ENCODE results near the gene USB1. TPM values are rescaled to one million over a fixed set of nuclear protein-coding genes. Genes with fewer than 3 reads are reported as not detected.
A peak's percentile ranks its signal among the peaks of the same experiment; 100 is the strongest.

Gene USB1
- total RNA-seq, 3 donors from 2014 or later: 45.1 to 50.2 (median 47.4) TPM

GRCh38 chr16:57964157-57964700 lies 37.0 kb upstream of the USB1 start:
- no peaks in the 10 kb centered on the region for H3K4me1 ChIP-seq (ENCODE audit: low read depth)
- H3K4me3 ChIP-seq: no peak overlapping the region
- ATAC-seq (no peak), DNase-seq (peak in 1 of 3 donors; percentile 7)
- intact Hi-C loops (cut with DNase I, micrococcal nuclease): no loop called here
- H3K36me3 ChIP-seq (ENCODE audit: low read depth): no peaks in the 10 kb centered on the region
- no peak for TF ChIP-seq CTCF (IDR thresholded peaks at IDR 0.05)
- H3K9me3 ChIP-seq: no peaks in the 10 kb centered on the region

GRCh38 chr16:57966204-57966771 lies 34.9 kb upstream of the USB1 start:
- intact Hi-C loops (cut with DNase I, micrococcal nuclease): no loop called here
- Histone ChIP-seq H3K9me3 (no peaks in the 10 kb centered on the region), H3K4me3 (no peak overlapping the region), H3K4me1 (ENCODE audit: low read depth) (no peaks in the 10 kb centered on the region), H3K36me3 (ENCODE audit: low read depth) (no peaks in the 10 kb centered on the region)
- TF ChIP-seq CTCF (IDR thresholded peaks at IDR 0.05): no peak
- ATAC-seq (no peak), DNase-seq (peak in 1 of 3 donors; percentile 10)

GRCh38 chr16:57966986-57967385 lies 34.2 kb upstream of the USB1 start:
- H3K9me3 ChIP-seq: no peaks in the 10 kb centered on the region
- no peaks in the 10 kb centered on the region for H3K4me1 ChIP-seq (ENCODE audit: low read depth)
- no peak overlapping the region for H3K4me3 ChIP-seq
- no peaks in the 10 kb centered on the region for H3K36me3 ChIP-seq (ENCODE audit: low read depth)
- no peak for TF ChIP-seq CTCF (IDR thresholded peaks at IDR 0.05)
- intact Hi-C loops (cut with DNase I, micrococcal nuclease): no loop called here
- DNase-seq (peak in 1 of 3 donors; percentile 15), ATAC-seq (no peak)

GRCh38 chr16:57967916-57968315 lies 33.3 kb upstream of the USB1 start:
- TF ChIP-seq CTCF (IDR thresholded peaks at IDR 0.05): no peak
- no peak for ATAC-seq
- H3K36me3 ChIP-seq (ENCODE audit: low read depth): no peaks in the 10 kb centered on the region
- no peaks in the 10 kb centered on the region for H3K4me1 ChIP-seq (ENCODE audit: low read depth)
- no peaks in the 10 kb centered on the region for H3K9me3 ChIP-seq
- H3K4me3 ChIP-seq: no peak overlapping the region
- intact Hi-C loops (cut with DNase I, micrococcal nuclease): no loop called here
- DNase-seq: no peak

- H3K9me3 ChIP-seq: no peaks in the 10 kb centered on the region
- intact Hi-C loops (cut with DNase I, micrococcal nuclease): no loop called here
- H3K4me1 ChIP-seq (ENCODE audit: low read depth): no peaks in the 10 kb centered on the region
- no peak for ATAC-seq
- no peak for DNase-seq
- no peak for TF ChIP-seq CTCF (IDR thresholded peaks at IDR 0.05)
- H3K4me3 ChIP-seq: no peak overlapping the region
- H3K36me3 ChIP-seq (ENCODE audit: low read depth): no peaks in the 10 kb centered on the region
These were observed 31.6 kb upstream of the USB1 start for GRCh38 chr16:57969451-57970123.

Data from mucosa of descending colon (tissue), 3 donors.